Mesenchymal stem cell (in vitro differentiated cells and primary cell): Measurements from ENCODE around the gene SLC25A21.
A peak's percentile ranks its signal among the peaks of the same experiment; 100 is the strongest.

Source experiments
- DNase-seq: peaks from one replicate; pipeline ENCODE4 v3.0.0-alpha.2; 2013
- H2AFZ ChIP-seq: one replicate; pipeline ENCODE4 v1.6.1; 2013; ENCODE audit warnings: low read depth, mild to moderate bottlenecking, control low read depth, inconsistent platforms, low read length, moderate library complexity
- H2AK5ac ChIP-seq: 2 replicates; pipeline ENCODE4 v1.6.1; 2013; ENCODE audit warnings: low read length, moderate library complexity, mild to moderate bottlenecking, inconsistent platforms; ENCODE audit not compliant: severe bottlenecking
- H2BK120ac ChIP-seq: one replicate; pipeline ENCODE4 v1.6.1; 2013; ENCODE audit warnings: low read depth, mild to moderate bottlenecking, inconsistent platforms, low read length, moderate library complexity
- H2BK12ac ChIP-seq, 2 experiments: one replicate each; pipeline ENCODE4 v1.6.1; 2013; ENCODE audit warnings: inconsistent platforms in 2 of 2, low read length in 2 of 2, mild to moderate bottlenecking in 2 of 2, moderate library complexity in 2 of 2, control low read depth in 1 of 2
- H2BK15ac ChIP-seq: one replicate; pipeline ENCODE4 v1.6.1; 2013; ENCODE audit warnings: mild to moderate bottlenecking, low read depth, inconsistent platforms; ENCODE audit not compliant: poor library complexity, severe bottlenecking
- H2BK5ac ChIP-seq: 2 replicates; pipeline ENCODE4 v1.6.1; 2013; ENCODE audit warnings: low read depth, mild to moderate bottlenecking, low read length, control low read depth, inconsistent platforms; ENCODE audit not compliant: poor library complexity, severe bottlenecking
- H3K14ac ChIP-seq, 2 experiments: one replicate each; pipeline ENCODE4 v1.6.1; 2013; ENCODE audit warnings: inconsistent platforms in 2 of 2, low read length in 2 of 2, control low read depth in 1 of 2, mild to moderate bottlenecking in 1 of 2, moderate library complexity in 1 of 2
- H3K18ac ChIP-seq, 2 experiments: one replicate each; pipeline ENCODE4 v1.6.1; 2013; ENCODE audit warnings: inconsistent platforms in 2 of 2, low read length in 2 of 2, control low read depth in 1 of 2, low read depth in 1 of 2, mild to moderate bottlenecking in 1 of 2
- H3K23ac ChIP-seq, 2 experiments: one replicate each; pipeline ENCODE4 v1.6.1; 2013; ENCODE audit warnings: inconsistent platforms in 2 of 2, low read length in 2 of 2, mild to moderate bottlenecking in 2 of 2, moderate library complexity in 2 of 2, control low read depth in 1 of 2
- H3K27ac ChIP-seq: 2 replicates; pipeline ENCODE4 v1.5.1; 2013; ENCODE audit warnings: mild to moderate bottlenecking, moderate library complexity, low read length, control low read depth, inconsistent platforms; ENCODE audit not compliant: poor library complexity, severe bottlenecking
- H3K27me3 ChIP-seq, 2 experiments: 2 replicates each; pipeline versions ENCODE4 v1.6.1 to v1.7.0; 2013; ENCODE audit warnings: low read length in 2 of 2, mild to moderate bottlenecking in 2 of 2, moderate library complexity in 2 of 2, control low read depth in 1 of 2, inconsistent platforms in 1 of 2; ENCODE audit not compliant: control insufficient read depth in 1 of 2, insufficient read depth in 1 of 2
- H3K36me3 ChIP-seq, 2 experiments: 2 replicates each; pipeline versions ENCODE4 v1.6.1 to v1.7.0; 2013; ENCODE audit warnings: low read length in 2 of 2, control low read depth in 1 of 2, inconsistent platforms in 1 of 2, low read depth in 1 of 2, mild to moderate bottlenecking in 1 of 2; ENCODE audit not compliant: insufficient read depth in 2 of 2, control insufficient read depth in 1 of 2
- H3K4ac ChIP-seq, 2 experiments: one replicate each; pipeline ENCODE4 v1.6.1; 2013; ENCODE audit warnings: inconsistent platforms in 2 of 2, low read length in 2 of 2, mild to moderate bottlenecking in 2 of 2, moderate library complexity in 2 of 2, control low read depth in 1 of 2, low read depth in 1 of 2
- H3K4me1 ChIP-seq: 2 replicates; pipeline ENCODE4 v1.6.1; 2013; ENCODE audit warnings: low read depth, low read length, control low read depth; ENCODE audit not compliant: control insufficient read depth, insufficient read depth
- H3K4me2 ChIP-seq: 2 replicates; pipeline ENCODE4 v1.6.1; 2013; ENCODE audit warnings: low read length, mild to moderate bottlenecking, inconsistent platforms; ENCODE audit not compliant: poor library complexity, severe bottlenecking
- H3K4me3 ChIP-seq, 2 experiments: 2 replicates each; pipeline versions ENCODE4 v1.5.1 to v1.7.0; 2013; ENCODE audit warnings: low read length in 2 of 2, mild to moderate bottlenecking in 2 of 2, control low read depth in 1 of 2, low read depth in 1 of 2; ENCODE audit not compliant: insufficient read depth in 1 of 2
- H3K79me1 ChIP-seq: replicated peaks from 2 replicates; pipeline ENCODE4 v1.6.1; 2013; ENCODE audit warnings: mild to moderate bottlenecking, control low read depth, low read length, inconsistent platforms; ENCODE audit not compliant: poor library complexity, severe bottlenecking
- H3K9ac ChIP-seq: 2 replicates; pipeline ENCODE4 v1.7.0; 2013; ENCODE audit warnings: mild to moderate bottlenecking, low read length, moderate library complexity
- H3K9me3 ChIP-seq: 2 replicates; pipeline ENCODE4 v1.7.0; 2013; ENCODE audit warnings: mild to moderate bottlenecking, low read length; ENCODE audit not compliant: control insufficient read depth
- H4K8ac ChIP-seq: one replicate; pipeline ENCODE4 v1.6.1; 2013; ENCODE audit warnings: inconsistent platforms, mild to moderate bottlenecking, low read length, moderate library complexity
- H4K91ac ChIP-seq: one replicate; pipeline ENCODE4 v1.6.1; 2013; ENCODE audit warnings: mild to moderate bottlenecking, low read length, inconsistent platforms
- WGBS: methylation state at CpG from one replicate; pipeline ENCODE4 v1.1.7; 2013; ENCODE audit warnings: mixed read lengths; 5-methylcytosine and 5-hydroxymethylcytosine counted together

SLC25A21 gene

GRCh38 chr14:36751106-36751505 is 421.3 kb downstream of the SLC25A21 start:
- no peak overlapping the region for H3K4me3 ChIP-seq
- no peak overlapping the region for H2AK5ac ChIP-seq
- H2BK15ac ChIP-seq = no peak overlapping the region
- no peak overlapping the region for H3K4ac ChIP-seq
- no peak overlapping the region for H3K14ac ChIP-seq
- H2BK12ac ChIP-seq = no peak overlapping the region
- peaks cover 4% of the 10 kb centered on the region for H3K9me3 ChIP-seq
- no peak overlapping the region for H4K8ac ChIP-seq
- no peak overlapping the region for H4K91ac ChIP-seq
- no peak overlapping the region for H3K23ac ChIP-seq
- no peak for DNase-seq
- no peak overlapping the region for H3K4me2 ChIP-seq
- H2AFZ ChIP-seq = no peak overlapping the region
- H2BK120ac ChIP-seq = no peak overlapping the region
- H2BK5ac ChIP-seq = no peak overlapping the region
- H3K79me1 ChIP-seq = no peaks in the 10 kb centered on the region
- H3K18ac ChIP-seq = no peak overlapping the region
- peaks cover 0 to 8% of the 10 kb centered on the region in 2 experiments for H3K27me3 ChIP-seq
- no peak overlapping the region for H3K27ac ChIP-seq
- no peaks in the 10 kb centered on the region for H3K4me1 ChIP-seq
- no peak overlapping the region for H3K9ac ChIP-seq
- H3K36me3 ChIP-seq = no peaks in the 10 kb centered on the region

DNA sequence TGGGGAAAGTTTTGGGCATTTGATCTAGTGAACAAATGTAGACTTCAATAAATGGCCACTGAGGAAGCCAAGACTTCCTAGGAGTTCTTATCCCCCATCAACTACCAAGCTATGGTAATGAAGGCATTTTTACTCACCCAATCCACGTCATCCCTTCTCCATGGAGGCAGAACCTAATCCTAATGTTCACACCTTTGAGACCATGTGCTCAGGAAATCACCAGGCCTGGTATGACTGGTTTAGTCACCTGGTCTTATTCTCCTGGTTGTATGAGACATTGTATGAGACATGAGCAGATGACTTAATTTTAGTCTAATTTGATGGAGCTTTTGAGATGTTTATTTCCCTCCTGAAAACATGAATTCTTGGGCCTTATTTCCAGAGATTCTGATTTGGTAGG is 422.2 kb downstream of the SLC25A21 start:
- no peaks in the 10 kb centered on the region for H3K4me1 ChIP-seq
- H3K79me1 ChIP-seq = no peaks in the 10 kb centered on the region
- no peaks in the 10 kb centered on the region for H3K36me3 ChIP-seq
- no peak for DNase-seq
- H2BK5ac ChIP-seq = no peak overlapping the region
- peaks cover 0 to 8% of the 10 kb centered on the region in 2 experiments for H3K27me3 ChIP-seq
- no peak overlapping the region for H3K4me2 ChIP-seq
- no peak overlapping the region for H2BK120ac ChIP-seq
- H3K27ac ChIP-seq = no peak overlapping the region
- no peak overlapping the region for H4K8ac ChIP-seq
- H4K91ac ChIP-seq = no peak overlapping the region
- H3K18ac ChIP-seq = no peak overlapping the region
- H2BK15ac ChIP-seq = no peak overlapping the region
- H2BK12ac ChIP-seq = no peak overlapping the region
- H3K4ac ChIP-seq = no peak overlapping the region
- no peak overlapping the region for H3K23ac ChIP-seq
- no peak overlapping the region for H2AFZ ChIP-seq
- no peak overlapping the region for H3K9ac ChIP-seq
- no peak overlapping the region for H3K4me3 ChIP-seq
- no peak overlapping the region for H3K14ac ChIP-seq
- H2AK5ac ChIP-seq = no peak overlapping the region
- peaks cover 4% of the 10 kb centered on the region for H3K9me3 ChIP-seq
- 71% methylated on average over 1 of the region's 1 CpG for WGBS

DNA sequence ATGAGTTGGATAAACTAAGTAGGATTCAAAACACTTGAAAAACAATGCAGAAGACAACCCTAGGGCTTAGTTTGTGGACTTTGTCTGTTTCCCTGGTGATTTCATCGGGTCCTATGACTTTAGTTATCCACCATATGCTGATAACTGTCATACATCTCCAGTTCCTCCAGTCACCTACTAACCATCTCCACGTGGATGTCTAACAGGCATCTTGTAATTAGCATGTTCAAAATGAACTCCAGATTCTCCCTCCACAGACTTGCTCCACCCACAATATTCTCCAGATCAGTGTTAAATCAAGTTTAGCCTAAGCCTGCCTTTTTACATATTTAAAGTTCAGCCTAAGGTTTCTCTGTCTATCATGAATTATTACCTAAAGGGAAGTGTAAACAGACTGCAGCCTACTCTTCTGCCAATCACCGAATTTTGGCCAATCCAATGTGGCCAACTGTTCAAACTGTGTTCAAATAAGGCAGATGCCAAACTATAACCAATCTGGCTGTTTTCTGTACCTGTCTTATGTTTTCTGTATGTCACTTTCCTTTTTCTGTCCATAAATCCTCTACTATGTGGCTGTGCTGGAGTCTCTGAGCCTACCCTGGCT is 423.7 kb downstream of the SLC25A21 start:
- Histone ChIP-seq H3K9ac (no peak overlapping the region), H4K91ac (no peak overlapping the region), H3K36me3 (no peaks in the 10 kb centered on the region), H3K27ac (no peak overlapping the region), H4K8ac (no peak overlapping the region), H3K4ac (no peak overlapping the region), H3K4me1 (no peaks in the 10 kb centered on the region), H3K14ac (no peak overlapping the region), H3K18ac (no peak overlapping the region), H3K27me3 (peaks cover 0 to 8% of the 10 kb centered on the region in 2 experiments), H2AFZ (no peak overlapping the region), H2BK5ac (no peak overlapping the region), H3K9me3 (peaks cover 4% of the 10 kb centered on the region), H2BK15ac (no peak overlapping the region), H3K79me1 (no peaks in the 10 kb centered on the region), H2AK5ac (no peak overlapping the region), H3K23ac (no peak overlapping the region), H3K4me2 (no peak overlapping the region), H3K4me3 (no peak overlapping the region), H2BK120ac (no peak overlapping the region), H2BK12ac (no peak overlapping the region)
- DNase-seq = no peak
- 74% methylated on average over 3 of the region's 3 CpGs for WGBS

GRCh38 chr14:36747411-36748184 is 424.8 kb downstream of the SLC25A21 start:
- Histone ChIP-seq H3K4me2 (no peak overlapping the region), H3K9ac (no peak overlapping the region), H3K79me1 (no peaks in the 10 kb centered on the region), H3K36me3 (no peaks in the 10 kb centered on the region), H2AK5ac (no peak overlapping the region), H3K14ac (no peak overlapping the region), H3K4me1 (no peaks in the 10 kb centered on the region), H3K27me3 (peaks cover 0 to 8% of the 10 kb centered on the region in 2 experiments), H4K91ac (no peak overlapping the region), H2BK12ac (no peak overlapping the region), H3K18ac (no peak overlapping the region), H2BK15ac (no peak overlapping the region), H2AFZ (no peak overlapping the region), H3K23ac (no peak overlapping the region), H2BK120ac (no peak overlapping the region), H3K4ac (no peak overlapping the region), H3K27ac (no peak overlapping the region), H4K8ac (no peak overlapping the region), H2BK5ac (no peak overlapping the region), H3K9me3 (peaks cover 4% of the 10 kb centered on the region), H3K4me3 (no peak overlapping the region)
- peak; percentile 4 for DNase-seq
- WGBS = 77% methylated on average over 3 of the region's 8 CpGs
